D341Med (cell line): ENCODE measurements around the gene HTR3A.

Experiments
- DNase-seq: peaks from one replicate; pipeline ENCODE4 v3.0.0; 2012; ENCODE audit warnings: low spot score

The HTR3A gene

DNA sequence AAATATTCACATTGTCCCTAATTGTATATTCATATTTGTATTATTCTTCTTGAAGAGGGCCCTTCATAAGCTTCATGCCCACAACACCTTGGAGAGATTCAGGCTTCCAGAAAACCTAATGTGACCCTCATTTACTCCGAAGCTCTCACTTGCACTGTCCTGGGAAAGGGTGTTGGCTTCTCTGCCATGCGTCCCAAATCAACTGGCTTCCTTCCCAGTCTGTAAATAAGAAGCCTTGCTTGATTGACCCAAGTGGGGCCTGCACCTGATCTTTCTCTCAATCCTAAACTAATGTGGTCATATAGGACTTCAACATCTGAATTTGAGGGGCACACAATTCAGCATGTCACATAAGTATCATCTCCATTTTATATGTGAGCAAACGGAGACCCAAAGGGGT lies 44.1 kb downstream of the HTR3A start:
- DNase-seq, result no peak

- DNase-seq, result no peak
Observed at GRCh38 chr11:114019574-114019973, 44.7 kb downstream of the HTR3A start.

DNA sequence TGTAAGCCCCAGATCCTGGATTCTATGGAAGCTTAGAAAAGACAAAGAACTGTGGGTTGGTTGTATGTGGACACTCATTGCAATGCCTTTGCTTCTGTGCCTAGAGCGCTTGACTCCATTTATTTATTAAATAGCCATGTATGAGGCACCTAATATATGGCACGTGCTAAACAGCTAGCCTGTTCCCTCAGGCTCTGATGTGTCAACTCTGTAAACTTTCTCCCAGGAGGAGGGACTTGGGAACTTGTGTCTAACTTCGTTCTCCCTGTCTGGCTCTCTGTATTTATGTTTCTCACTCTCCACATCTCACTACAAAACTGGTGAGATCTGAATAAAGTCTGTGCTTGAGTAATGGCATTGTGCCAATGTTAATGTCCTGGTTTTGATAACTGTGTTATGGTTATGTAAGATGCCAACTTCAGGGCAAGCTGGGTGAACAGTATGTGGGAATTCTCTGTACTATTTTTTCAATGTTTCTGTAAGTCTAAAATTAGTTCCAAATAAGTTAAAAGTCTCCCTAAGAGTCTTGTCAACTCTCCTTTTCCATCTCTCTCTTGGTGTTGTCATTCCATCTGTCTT lies 50.5 kb downstream of the HTR3A start:
- no peak for DNase-seq

DNA sequence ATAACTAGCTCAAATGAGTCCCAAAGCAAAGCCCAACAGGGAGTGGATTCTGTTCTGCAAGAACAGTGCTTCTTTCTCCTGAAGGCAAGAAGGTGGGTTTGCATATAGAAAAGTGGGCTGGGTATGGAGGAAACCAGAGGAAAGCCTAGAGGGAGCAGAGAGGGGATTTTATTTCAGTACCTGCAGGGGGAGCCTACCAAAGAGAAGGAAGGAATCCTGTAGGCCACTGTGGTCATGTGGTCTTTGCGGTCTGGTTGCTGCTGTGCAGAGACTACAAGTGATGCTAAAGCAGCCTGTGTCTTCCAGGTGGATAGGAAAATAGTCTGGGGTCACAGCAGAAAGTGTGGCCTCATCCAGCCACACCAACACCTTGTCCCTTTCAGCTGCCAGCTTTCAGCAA lies 51.4 kb downstream of the HTR3A start:
- no peak for DNase-seq

GRCh38 chr11:114027391-114027790 lies 52.5 kb downstream of the HTR3A start:
- no peak for DNase-seq

DNA sequence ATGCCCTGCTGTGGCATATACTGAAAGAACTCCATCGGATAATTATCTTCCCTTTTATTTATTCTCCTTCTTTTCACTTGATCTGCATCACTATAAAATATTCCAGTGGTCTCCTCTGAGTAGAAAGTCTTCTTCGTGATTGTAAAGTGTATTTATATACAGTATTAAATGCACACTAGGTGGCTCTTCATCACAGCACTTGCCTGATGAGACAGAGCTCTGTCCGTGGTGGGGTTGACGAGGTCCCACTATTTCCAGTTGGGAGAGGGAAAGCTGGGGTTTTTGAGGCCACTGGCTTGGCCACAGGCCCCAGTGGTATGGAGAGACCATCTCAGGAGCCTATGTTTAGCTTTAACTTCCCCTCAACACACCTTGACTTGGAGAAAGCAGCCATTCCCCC lies 53.0 kb downstream of the HTR3A start:
- DNase-seq, result no peak

DNA sequence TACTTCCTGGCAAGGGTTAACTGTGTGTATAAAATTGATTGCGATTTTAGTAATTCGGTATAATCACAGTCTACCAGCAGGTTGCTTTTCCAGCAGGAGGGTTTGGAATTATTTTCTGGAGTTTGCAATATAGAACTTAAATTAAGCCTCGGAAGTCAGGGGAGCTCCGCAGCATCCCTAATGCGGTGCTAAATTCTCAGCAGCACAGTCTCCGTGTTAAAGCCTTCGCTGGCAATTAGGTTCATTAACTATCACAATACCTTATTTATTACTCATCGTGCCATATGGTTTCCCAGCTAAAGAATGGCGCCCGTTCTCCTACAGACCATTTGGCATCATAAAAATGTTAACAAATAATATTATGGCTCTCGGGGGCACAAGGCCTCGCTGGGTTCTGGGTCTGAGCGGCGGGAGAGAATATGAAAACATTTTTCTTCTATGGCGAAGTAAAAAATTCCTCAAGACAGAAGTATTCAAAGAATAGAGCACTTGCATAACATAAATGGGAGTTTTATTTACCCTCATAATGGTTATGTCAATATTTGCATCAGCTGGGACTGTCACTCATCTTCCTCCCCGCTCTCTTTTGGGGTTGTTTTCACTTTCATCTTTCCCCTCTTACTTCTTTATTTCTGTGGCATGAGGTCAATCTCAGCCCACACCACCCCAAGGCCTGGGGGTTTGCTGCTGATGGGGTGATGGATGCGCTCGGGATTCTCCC lies 56.5 kb downstream of the HTR3A start:
- no peak for DNase-seq

GRCh38 chr11:114031967-114032320 lies 57.0 kb downstream of the HTR3A start:
- no peak for DNase-seq

GRCh38 chr11:114033066-114033465 lies 58.2 kb downstream of the HTR3A start:
- DNase-seq, result no peak

- DNase-seq, result no peak
Observed at GRCh38 chr11:114033572-114033971, 58.7 kb downstream of the HTR3A start.

- DNase-seq, result no peak
Observed at GRCh38 chr11:114034956-114035355, 60.0 kb downstream of the HTR3A start.

DNA sequence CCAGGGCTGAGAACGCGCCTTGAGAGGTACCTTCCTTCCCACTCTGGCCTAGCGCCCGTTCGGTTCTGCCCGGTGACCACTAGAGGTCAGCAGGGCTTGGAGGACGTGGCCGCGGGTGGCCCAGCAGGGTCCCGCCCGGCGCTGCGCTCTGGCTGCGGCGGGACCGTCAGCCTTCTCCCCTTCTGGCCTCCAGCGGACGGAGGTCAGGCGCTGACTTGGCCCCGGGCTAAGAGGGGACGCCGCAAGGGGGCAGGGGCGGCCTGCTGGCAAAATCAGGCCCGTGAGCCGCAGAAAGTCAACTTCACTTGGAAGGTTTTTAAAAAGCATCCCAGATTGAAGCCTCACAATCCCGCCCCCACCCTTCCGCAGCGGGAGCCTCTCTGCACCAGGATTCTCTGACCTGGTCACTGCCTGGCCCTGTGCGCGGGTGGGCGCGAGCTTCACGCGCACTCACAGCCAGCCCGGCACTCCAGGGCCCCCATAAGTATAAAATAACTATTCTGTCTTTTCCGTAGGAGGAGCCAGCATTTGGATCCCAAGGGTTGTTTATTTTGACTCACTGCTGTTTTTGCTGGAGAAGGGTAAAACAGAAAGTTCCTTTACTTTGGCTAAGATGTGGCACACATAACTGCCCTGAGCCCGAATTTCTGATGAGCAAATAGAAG lies 61.4 kb downstream of the HTR3A start:
- peak; percentile 75 for DNase-seq

- no peak for DNase-seq
Observed at GRCh38 chr11:114036958-114037357, 62.0 kb downstream of the HTR3A start.

DNA sequence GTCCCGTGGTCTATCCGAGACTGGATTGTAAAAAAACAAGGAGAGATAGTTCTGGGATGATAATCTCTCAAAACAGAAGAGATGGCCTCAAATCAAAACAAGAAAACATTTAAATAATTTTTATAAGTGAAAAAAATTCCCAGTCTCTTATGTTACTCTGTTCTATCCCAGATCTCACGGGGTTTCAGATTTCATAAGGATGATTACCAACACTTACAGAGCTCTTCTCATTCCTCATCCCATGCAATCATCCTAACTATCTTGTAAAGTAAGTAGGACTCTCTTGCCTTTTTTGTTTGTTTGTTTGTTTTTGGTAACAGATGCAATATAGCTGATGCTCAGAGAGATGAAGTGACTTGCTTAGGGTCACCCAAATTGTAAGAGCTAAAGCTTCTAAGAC lies 64.6 kb downstream of the HTR3A start:
- DNase-seq, result no peak
